ENCODE measurements around the gene SYT4. TPM values are rescaled to one million over a fixed set of nuclear protein-coding genes. Genes with fewer than 3 reads are reported as not detected.

The SYT4 gene
- total and polyA plus RNA-seq, 2 of the 13 experiments (the other 11 are each of a cell fraction or from before 2014, with no cell fraction given) = not detected

DNA sequence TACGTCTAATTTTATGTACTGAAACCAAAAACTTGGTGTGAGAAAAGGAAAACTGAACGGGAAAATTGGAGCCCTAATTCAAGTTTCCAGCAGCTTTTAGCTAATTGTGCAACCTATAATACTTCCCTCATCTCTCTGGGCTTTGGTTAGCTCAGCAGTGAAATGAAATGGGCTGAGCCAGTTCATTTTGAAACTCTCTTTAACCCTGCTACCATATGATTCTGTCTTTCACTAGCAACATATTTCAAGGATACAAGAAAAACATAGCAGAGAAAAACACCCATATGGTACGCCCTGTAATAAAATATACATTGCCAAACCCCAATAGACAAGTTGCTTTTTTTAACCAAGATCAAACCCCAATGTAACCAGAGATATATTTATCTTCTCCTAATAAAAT lies 799 bp downstream of the SYT4 start:
- TF ChIP-seq TBX2 (CRISPR knock-in tag; IDR thresholded peaks at IDR 0.05; ENCODE audit: borderline replicate concordance) (no peak), NCOA2 (CRISPR knock-in tag; IDR thresholded peaks at IDR 0.05) (no peak), ETV5 (CRISPR knock-in tag; IDR thresholded peaks at IDR 0.05; ENCODE audit: borderline replicate concordance) (no peak), PCBP2 (optimal IDR thresholded peaks at IDR 0.05; ENCODE audit: low read depth, low read length, poor library complexity, severe bottlenecking) (no peak), CENPBD1 (CRISPR knock-in tag; IDR thresholded peaks at IDR 0.05; ENCODE audit: borderline replicate concordance, low read depth) (no peak), ZNF557 (CRISPR knock-in tag; IDR thresholded peaks at IDR 0.05) (no peak)
- no peak for FAIRE-seq
- Histone ChIP-seq H3K36me3 (replicated peaks in 1 of 2; ENCODE audit: control insufficient read depth in 1 of 2, insufficient read depth in 2 of 2, low read length in 2 of 2) (no peaks in the 10 kb centered on the region), H3K4me1 (ENCODE audit: insufficient read depth, low read length) (no peaks in the 10 kb centered on the region), H3K9me3 (ENCODE audit: low read length) (no peaks in the 10 kb centered on the region), H4K20me1 (ENCODE audit: insufficient read depth, low read length) (no peaks in the 10 kb centered on the region), H3K79me2 (ENCODE audit: insufficient read depth, low read length) (no peaks in the 10 kb centered on the region), H3K4me3 (replicated peaks in 1 of 3; ENCODE audit: insufficient read depth in 1 of 3, low read depth in 2 of 3, low read length in 3 of 3) (no peak overlapping the region), H3K27ac (ENCODE audit: extremely low read length, insufficient read depth, low read length) (no peak overlapping the region), H3K9ac (ENCODE audit: insufficient read depth, low read depth, low read length) (no peak overlapping the region), H2AFZ (ENCODE audit: low read length) (no peak overlapping the region), H3K27me3 (ENCODE audit: control insufficient read depth in 1 of 2, insufficient read depth in 2 of 2, low read length in 2 of 2) (no peaks in the 10 kb centered on the region), H3K4me2 (ENCODE audit: low read depth, low read length) (no peak overlapping the region)
- BruUV-seq (replicated peaks) = no TSS peak
- in situ Hi-C loops (cut with HindIII; ENCODE audit: extremely low pct_ligation_motif_present, low pct_unique_long_range_greater_than_20kb) (loop anchor here (10.0 kb wide), 1 partner anchor 1222 kb away; no protein-coding TSS in a partner anchor), intact Hi-C loops (cut with micrococcal nuclease; ENCODE audit: unreplicated experiment) (loop anchor here (10.0 kb wide), 1 partner anchor 242 kb away; no protein-coding TSS in a partner anchor)
- ChIA-PET POLR2A (no interaction called here), CTCF (ENCODE audit: low intra/inter-chr PET ratio, low total read pairs) (no interaction called here)
- under 1% methylated on average over 3 of the region's 3 CpGs for WGBS (ENCODE audit: low lambda C conversion rate)
- DNase-seq (ENCODE audit: low spot score) = no peak
- ATAC-seq = no peak

DNA sequence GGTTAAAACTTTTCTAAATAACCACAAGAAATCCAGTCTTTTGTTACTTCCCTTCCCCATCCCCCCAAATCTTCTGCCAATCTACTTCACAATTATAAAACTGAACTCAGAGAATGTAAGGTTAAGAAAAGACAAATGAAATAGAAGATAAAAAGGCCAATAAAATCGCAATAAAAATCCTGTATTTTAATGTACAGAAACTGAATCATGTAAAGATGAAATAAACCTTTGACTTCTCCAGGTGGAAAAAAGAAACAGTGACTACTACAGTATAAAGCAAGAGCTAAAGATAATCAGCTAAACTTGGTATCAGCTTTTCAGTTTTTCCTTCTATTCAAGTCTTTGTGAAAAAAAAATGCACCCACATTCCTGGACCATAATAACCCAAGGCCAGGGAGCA lies 1.7 kb downstream of the SYT4 start:
- no peak overlapping the region for H2AFZ ChIP-seq (ENCODE audit: low read length)
- H4K20me1 ChIP-seq (ENCODE audit: insufficient read depth, low read length) = no peaks in the 10 kb centered on the region
- 0% methylated on average over 1 of the region's 1 CpG for WGBS (ENCODE audit: low lambda C conversion rate)
- POLR2A ChIA-PET = no interaction called here
- no peaks in the 10 kb centered on the region for H3K9me3 ChIP-seq (ENCODE audit: low read length)
- CTCF ChIA-PET (ENCODE audit: low intra/inter-chr PET ratio, low total read pairs) = no interaction called here
- H3K9ac ChIP-seq (ENCODE audit: insufficient read depth, low read depth, low read length) = no peak overlapping the region
- no peak overlapping the region for H3K4me2 ChIP-seq (ENCODE audit: low read depth, low read length)
- BruUV-seq (replicated peaks) = no TSS peak
- FAIRE-seq (no peak), DNase-seq (ENCODE audit: low spot score) (no peak), ATAC-seq (no peak)
- no peaks in the 10 kb centered on the region for H3K27me3 ChIP-seq (ENCODE audit: control insufficient read depth in 1 of 2, insufficient read depth in 2 of 2, low read length in 2 of 2)
- no peak overlapping the region for H3K4me3 ChIP-seq (replicated peaks in 1 of 3; ENCODE audit: insufficient read depth in 1 of 3, low read depth in 2 of 3, low read length in 3 of 3)
- in situ Hi-C loops (cut with HindIII; ENCODE audit: extremely low pct_ligation_motif_present, low pct_unique_long_range_greater_than_20kb) = loop anchor here (10.0 kb wide), 1 partner anchor 1221 kb away; no protein-coding TSS in a partner anchor
- H3K36me3 ChIP-seq (replicated peaks in 1 of 2; ENCODE audit: control insufficient read depth in 1 of 2, insufficient read depth in 2 of 2, low read length in 2 of 2) = no peaks in the 10 kb centered on the region
- H3K4me1 ChIP-seq (ENCODE audit: insufficient read depth, low read length) = no peaks in the 10 kb centered on the region
- no peaks in the 10 kb centered on the region for H3K79me2 ChIP-seq (ENCODE audit: insufficient read depth, low read length)
- intact Hi-C loops (cut with micrococcal nuclease; ENCODE audit: unreplicated experiment) = loop anchor here (10.0 kb wide), 1 partner anchor 241 kb away; no protein-coding TSS in a partner anchor
- no peak overlapping the region for H3K27ac ChIP-seq (ENCODE audit: extremely low read length, insufficient read depth, low read length)
- TF ChIP-seq HNRNPL (IDR thresholded peaks at IDR 0.05; ENCODE audit: low read depth, low read length) = no peak
- no peak for TF ChIP-seq PLRG1 (conservative IDR thresholded peaks at IDR 0.05)
- no peak for TF ChIP-seq MIXL1 (CRISPR knock-in tag; IDR thresholded peaks at IDR 0.05)
- TF ChIP-seq SP2 (CRISPR knock-in tag; IDR thresholded peaks at IDR 0.05) = no peak
- TF ChIP-seq ZNF12 (CRISPR knock-in tag; IDR thresholded peaks at IDR 0.05) = no peak
- no peak for TF ChIP-seq MAFF (IDR thresholded peaks at IDR 0.05; ENCODE audit: low read depth, low read length)
- TF ChIP-seq ARNT2 (CRISPR knock-in tag; IDR thresholded peaks at IDR 0.05; ENCODE audit: low read depth) = no peak
- TF ChIP-seq KLF9 (CRISPR knock-in tag; IDR thresholded peaks at IDR 0.05; ENCODE audit: low read depth) = no peak
- TF ChIP-seq PHB2 (IDR thresholded peaks at IDR 0.05; ENCODE audit: partially characterized antibody) = no peak
- TF ChIP-seq KDM2A (CRISPR knock-in tag; IDR thresholded peaks at IDR 0.05; ENCODE audit: borderline replicate concordance, low read depth) = no peak
- TF ChIP-seq REL (CRISPR knock-in tag; conservative IDR thresholded peaks at IDR 0.05) = no peak
- no peak for TF ChIP-seq ZC3H13 (CRISPR knock-in tag; IDR thresholded peaks at IDR 0.05)
- TF ChIP-seq MBNL3 (CRISPR knock-in tag; conservative IDR thresholded peaks at IDR 0.05) = no peak
- no peak for TF ChIP-seq PRMT3 (CRISPR knock-in tag; IDR thresholded peaks at IDR 0.05; ENCODE audit: borderline replicate concordance, low read depth)

Data from HepG2 (cell line).